GM18951 (cell line): ENCODE measurements around the gene MYO19.

Experiments
- POLR2A ChIP-seq: IDR thresholded peaks from 4 replicates; pipeline ENCODE4 v1.6.1; 2011; ENCODE audit warnings: mild to moderate bottlenecking; ENCODE audit not compliant: insufficient read length, insufficient read depth; ENCODE audit errors: extremely low read depth
- in situ Hi-C: fragments of 300-500 bp; cut with MboI; formaldehyde crosslinking; loops from one replicate; pipeline ENCODE4 v1.12.0; 2022; ENCODE audit warnings: low sequenced_read_pairs, mixed read lengths, inconsistent platforms; ENCODE audit not compliant: unreplicated experiment

MYO19 gene

DNA sequence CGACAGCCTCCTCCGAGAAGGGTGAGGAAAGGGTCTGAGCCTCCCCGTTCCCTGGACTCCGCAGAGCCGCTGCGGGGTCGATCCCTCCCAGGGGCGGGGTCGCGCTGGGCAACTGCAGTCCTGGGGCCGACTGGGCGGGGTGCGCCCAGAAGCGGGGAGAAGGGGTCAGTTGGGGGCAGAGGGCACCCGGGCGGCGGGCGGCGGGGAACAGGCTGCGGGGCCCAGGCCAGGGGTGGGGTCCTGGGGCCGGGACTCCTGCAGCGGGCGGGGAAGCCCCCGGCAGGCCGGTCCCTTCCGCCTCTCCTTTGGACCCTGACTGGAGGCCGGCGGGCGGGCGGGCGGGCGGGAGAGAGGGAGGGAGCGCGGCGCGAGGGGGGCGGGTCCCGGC, 10.4 kb upstream of the MYO19 start:
- in situ Hi-C loops: no loop called here
- peak; percentile 50 for TF ChIP-seq POLR2A

DNA sequence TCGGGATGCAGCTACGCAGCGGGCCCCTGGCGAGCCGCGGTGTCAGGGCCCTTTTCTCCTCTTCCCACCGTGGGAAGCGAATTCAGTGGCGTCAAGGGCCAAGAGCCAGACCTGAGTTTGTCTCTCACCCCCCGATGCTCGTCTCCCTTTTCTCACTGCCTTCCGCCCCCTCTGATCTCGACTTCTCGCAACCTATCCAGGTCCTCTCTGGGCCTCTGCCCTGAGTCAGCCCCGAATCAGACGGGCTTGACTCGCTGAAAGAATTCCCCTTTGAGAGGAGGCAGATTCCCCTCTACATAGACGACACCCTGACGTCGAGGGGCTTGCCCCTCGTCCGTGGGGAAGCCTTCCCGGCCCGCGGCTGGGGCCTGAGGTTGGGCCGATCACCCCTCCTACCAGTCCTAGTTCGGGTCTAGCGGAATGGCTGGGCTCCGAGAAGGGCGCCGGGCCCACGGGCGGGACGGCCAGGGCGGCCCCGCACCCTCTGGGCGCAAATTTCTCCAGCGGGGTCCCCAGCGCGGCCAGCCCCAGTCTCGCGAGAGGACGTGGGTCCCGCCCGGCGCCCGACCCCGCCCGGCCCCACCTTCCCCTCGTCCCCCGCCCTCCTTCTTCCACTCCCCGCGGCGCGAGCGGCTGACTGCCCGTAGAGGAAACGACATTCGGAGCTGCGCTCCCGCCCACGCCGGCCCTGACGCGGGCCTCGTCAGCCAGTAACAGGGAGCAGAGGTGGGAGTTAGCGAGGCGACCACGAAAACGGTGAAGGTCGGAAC, 9.8 kb upstream of the MYO19 start, which contains the start of gene GGNBP2:
Gene GGNBP2, plus strand, starts transcription at position 613 of the 770 bp plus-strand sequence. CDS start 806 bp downstream, outside the sequence.
- TF ChIP-seq POLR2A: peak; percentile 86
- in situ Hi-C loops: no loop called here

DNA sequence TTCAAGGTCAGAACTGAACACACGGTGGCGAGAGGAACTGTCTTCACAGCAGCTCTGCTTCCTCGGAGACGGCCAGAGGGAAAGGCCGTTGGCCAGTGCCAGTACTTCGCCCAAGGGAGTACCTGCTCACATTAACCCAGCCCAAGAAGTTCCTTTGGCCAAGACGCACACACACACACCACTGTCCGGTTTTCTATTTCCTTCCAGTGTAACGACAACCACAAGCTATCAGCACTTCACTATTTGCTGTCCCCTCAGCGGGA, 9.3 kb upstream of the MYO19 start:
- no peak for TF ChIP-seq POLR2A
- in situ Hi-C loops: no loop called here

DNA sequence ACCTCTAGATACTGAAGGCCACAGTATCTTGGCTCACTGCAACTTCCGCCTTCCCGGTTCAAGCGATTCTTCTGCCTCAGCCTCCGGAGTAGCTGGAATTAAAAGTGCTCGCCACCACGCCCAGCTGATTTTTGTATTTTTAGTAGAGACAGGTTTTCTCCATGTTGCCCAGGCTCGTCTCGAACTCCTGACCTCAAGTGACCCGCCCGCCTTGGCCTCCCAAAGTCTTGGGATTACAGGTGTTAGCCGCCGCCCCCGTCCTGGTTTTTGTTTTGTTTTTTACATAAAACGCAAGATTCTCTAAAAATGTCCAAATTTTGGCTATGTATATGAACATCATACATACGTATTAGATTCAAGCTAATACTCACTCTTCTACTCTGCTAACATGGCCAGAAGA, 8.1 kb upstream of the MYO19 start:
- in situ Hi-C loops: no loop called here
- TF ChIP-seq POLR2A: no peak

DNA sequence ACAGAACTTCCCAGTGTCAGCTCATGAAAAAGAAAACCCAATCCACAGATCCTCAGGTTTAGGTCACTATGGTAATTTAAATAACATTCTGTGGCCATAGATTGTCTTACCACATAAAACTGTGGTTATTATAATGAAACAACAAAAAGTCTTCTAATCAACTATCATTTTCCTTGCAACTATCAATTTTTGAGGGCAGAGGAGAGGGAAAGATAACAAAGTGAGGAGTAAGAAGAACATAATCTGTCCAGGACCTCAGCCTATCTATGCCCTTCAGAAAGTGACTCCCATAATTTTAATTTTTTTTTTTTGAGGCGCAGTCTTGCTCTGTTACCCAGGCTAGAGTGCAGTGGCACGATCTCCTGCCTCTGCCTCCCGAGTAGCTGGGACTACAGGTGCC, 6.0 kb upstream of the MYO19 start:
- no peak for TF ChIP-seq POLR2A
- in situ Hi-C loops: no loop called here

DNA sequence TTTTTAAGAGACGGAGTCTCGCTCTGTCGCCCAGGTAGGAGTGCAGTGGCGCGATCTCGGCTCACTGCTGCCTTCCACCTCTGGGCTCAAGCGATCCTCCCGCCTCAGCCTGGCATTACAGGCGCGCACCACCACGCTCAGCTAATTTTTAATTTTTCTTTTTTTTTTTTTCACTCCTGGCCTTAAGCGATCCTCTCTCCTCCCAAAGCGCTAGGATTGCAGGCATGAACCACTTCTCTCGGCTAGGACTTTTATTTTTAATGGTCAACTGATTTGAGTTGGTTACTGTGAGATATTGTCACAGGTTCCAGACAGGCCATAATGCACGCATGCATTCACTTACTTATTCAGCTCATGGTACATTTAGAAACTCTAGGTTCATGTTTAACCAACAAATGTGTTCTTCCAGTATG, 1.0 kb upstream of the MYO19 start:
- in situ Hi-C loops: no loop called here
- no peak for TF ChIP-seq POLR2A

DNA sequence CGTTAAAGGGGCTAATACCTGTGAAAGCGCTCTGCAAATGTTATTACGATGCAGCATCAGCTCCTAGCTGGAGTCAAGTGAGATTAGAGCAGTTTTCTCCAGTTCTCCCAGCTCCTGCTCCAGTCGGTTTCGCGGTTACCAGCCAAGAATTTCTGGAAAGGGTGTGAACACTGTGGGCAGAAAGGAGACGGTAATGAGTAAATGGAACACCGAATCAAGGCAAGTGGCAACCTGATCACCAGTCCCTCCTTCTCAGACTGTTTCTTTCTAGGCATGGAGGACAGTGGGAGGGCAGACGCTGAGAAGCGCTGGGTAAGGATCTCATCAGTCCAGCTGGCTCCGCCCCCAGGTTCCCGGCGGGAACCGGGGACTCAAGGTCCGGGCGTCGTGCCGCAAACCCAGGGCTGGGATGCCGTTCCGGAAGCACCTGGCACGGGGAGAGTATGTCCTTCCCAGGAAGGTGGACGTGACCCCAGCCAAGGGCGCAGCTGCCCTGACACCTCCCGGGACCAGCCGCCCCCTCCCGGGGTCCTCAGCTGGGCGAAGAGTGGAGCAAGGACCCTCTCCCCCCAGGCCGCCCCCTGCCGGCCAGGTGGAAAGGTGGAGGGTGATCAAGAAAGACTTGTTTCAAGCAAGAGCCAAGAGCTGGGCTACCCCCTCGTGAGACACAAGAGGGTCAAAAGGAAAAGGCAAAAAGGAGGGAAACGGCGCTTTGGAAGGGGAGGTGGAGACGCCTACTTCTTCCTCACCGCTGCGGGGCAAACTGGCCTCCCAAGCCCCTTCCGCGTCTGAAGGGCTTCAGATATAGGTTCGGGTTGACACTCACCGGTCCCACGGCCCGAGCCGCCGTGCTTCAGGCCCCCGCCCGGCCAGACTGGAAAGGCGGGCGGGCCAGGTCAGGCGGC, 481 bp downstream of the MYO19 start:
- in situ Hi-C loops: no loop called here
- no peak for TF ChIP-seq POLR2A

DNA sequence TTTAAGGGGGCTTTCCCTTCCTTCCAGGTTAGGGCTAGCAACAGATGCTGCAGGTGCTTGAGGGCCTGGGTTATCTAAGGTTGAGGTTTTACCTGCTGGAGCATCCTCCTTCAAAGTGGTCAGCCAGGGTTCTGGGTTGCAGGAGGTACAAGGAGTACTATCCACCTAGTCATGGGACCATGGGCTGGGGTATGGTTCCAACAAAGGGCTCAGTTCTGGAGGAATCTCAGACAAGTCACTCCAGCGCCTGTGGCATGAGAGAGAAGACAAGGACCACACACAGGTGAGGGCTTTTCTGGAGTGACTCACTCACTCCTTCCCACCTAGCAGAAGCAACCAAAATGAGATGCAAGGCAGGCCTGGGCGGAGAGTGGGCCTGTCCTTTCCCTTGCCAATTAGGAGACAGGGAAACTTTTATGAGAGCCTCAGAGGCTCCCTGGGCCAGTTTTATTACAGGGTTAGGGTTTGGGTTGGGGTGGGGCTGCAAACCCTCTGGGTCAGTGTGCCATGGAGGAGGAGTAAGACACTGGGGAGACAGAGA, 2.2 kb downstream of the MYO19 start:
- in situ Hi-C loops: no loop called here
- TF ChIP-seq POLR2A: no peak

DNA sequence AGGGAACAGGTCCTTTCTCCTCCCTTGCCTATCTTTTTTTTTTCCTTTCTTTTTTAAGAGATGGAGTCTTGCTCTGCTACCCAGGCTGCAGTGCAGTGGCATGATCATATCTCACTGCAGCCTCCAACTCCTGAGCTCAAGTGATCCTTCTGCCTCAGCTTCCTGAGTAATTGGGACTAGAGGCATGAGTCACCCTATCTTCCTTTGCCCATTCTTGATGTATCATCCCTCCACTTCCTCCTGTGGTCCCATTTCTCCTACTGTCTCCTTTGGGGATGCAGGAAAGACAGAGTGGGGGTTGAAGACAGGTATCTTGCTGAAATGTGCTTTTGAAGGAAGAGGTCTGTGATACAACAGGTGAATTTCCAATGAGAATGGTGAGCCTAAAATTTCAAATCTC, 5.5 kb downstream of the MYO19 start:
- in situ Hi-C loops: no loop called here

DNA sequence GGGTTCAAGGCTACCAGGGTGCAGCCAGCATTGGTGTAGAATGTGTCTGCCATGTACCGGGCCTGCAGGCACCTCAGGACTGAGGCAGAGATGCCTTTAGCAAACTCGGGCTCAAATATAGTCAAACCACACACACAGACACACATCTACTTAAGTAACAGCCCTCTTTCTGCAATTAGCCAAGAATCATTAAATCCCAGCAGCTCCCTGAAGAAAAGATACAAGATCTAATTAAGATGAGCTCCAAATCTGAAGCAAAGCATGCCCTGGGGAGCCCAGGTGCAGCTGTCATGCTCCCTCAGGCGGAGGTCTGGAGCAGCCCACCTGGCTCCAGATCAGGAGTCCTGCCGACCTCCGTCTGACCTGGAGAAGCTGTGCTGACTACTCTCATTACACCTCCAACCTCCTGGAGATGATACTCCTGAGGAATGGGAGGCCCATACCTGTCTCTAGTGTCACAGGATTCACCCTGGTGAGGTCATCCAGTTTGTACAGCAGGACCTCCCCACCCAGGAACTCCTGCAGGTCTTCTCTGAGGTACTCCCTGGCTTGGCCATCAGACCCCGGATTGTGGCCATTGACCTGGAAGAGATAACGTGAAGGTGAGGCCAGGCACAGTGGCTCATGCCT, 6.9 kb downstream of the MYO19 start:
- TF ChIP-seq POLR2A: no peak
- in situ Hi-C loops: no loop called here

More for the DNA sequence above, 5.5 kb downstream of the MYO19 start:
- TF ChIP-seq POLR2A: no peak

DNA sequence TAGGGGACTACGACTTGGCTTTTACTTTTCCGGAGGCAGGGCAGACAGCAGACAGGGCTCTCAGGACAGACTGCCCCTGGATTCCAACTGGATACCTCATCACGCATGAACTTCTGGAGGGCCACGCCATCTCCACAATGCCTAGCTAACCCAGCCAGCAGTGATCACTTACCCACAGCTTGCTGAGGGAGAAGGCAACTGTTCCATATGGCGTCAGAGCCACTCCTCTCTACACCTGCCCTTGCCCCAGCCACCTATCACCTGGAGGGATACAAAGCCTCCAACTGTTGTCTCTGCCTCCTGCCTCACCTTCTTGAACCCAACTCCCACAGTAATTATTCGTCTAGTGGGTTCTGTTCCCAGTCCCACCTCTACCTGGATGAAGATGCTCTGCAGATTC, 8.8 kb downstream of the MYO19 start:
- TF ChIP-seq POLR2A: no peak
- in situ Hi-C loops: no loop called here

DNA sequence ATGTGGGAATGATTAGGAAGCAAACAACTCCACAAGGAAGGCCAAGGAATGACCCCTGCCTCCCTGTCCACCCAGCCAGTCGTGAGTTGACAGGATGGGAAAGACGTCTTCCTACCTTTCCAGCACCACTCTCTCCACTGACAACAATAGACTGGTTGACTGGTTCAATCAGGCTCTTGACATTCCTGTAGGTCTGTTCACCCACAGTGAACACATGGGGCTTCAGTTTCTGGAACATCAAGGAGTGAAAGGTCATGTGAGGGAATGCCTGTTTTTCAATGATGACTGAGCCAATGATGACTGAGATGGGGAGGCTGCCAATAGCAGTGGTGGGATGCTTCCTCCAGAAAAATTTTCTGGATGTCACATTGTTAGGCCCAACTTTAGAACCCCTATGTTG, 9.6 kb downstream of the MYO19 start:
- in situ Hi-C loops: no loop called here
- no peak for TF ChIP-seq POLR2A

DNA sequence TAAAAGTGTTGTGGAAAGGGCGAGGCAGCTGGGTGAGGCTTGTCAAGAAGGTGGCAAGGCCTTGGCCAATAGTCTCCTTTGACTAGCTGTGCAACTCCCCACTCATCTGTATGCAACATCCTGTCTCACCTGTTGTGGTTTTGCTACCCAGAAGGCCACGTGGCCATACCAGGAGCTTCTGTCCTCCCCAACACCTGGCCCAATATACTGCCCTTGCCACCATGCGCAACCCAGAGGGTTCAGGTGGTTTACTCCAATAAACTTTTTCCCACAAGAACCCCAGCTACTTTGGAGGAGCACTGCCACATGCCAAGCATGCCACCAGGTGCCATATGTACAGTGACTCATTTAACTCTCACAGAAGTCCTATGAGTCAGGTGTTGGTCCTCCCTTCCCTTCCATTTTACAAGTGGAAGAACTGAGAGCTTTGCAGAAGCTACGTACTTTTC, 10.2 kb downstream of the MYO19 start:
- in situ Hi-C loops: no loop called here

More for the DNA sequence above, 10.2 kb downstream of the MYO19 start:
- no peak for TF ChIP-seq POLR2A
